ENCODE data around the gene PCDHGA11.
"Not testable (repeated sequence)": the region's sequence is repeated elsewhere in the genome, so short reads cannot be mapped to it uniquely, and the experiment has no call there.

Gene PCDHGA11

DNA sequence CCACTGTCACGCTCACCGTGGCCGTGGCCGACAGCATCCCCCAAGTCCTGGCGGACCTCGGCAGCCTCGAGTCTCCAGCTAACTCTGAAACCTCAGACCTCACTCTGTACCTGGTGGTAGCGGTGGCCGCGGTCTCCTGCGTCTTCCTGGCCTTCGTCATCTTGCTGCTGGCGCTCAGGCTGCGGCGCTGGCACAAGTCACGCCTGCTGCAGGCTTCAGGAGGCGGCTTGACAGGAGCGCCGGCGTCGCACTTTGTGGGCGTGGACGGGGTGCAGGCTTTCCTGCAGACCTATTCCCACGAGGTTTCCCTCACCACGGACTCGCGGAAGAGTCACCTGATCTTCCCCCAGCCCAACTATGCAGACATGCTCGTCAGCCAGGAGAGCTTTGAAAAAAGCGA lies 11.9 kb downstream of the PCDHGA11 start:
- not testable (repeated sequence) for DNase-seq

DNA sequence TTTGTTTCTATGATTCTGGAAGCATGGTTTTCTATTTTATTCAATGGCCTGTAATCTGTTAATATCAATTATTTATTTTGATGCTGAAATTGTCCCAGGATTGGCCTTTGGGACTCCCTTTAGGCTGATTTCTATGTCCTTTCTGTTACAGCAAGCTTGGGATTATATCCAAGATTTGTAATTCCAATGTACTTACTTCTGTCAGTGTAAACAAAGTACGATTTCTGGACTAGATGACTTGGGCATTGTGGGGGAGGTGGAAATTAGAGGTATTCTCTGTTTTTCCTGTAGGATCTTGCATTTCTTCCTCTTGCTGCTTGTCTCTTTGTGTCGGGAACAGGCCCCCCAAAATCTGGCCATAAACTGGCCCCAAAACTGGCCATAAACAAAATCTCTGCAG lies 13.2 kb downstream of the PCDHGA11 start:
- no peak for DNase-seq

DNA sequence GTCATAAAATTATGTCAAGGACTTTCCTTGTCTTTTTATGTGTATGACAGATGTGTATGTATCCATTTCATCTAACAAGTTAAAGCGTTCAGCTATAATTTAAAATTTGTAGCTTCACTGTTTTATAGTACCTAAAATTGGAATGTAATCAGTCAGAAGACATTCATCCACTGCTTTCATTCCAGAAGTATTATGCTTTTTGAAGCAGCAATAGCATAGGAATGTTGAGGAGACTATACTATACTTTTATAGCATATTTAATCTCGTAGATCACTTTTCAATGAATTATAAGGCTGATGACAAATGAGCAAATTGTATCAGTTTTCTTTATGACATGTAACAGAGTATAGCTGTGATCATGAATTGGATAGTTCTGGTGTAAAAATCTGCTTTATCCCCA lies 16.4 kb downstream of the PCDHGA11 start:
- DNase-seq: no peak

DNA sequence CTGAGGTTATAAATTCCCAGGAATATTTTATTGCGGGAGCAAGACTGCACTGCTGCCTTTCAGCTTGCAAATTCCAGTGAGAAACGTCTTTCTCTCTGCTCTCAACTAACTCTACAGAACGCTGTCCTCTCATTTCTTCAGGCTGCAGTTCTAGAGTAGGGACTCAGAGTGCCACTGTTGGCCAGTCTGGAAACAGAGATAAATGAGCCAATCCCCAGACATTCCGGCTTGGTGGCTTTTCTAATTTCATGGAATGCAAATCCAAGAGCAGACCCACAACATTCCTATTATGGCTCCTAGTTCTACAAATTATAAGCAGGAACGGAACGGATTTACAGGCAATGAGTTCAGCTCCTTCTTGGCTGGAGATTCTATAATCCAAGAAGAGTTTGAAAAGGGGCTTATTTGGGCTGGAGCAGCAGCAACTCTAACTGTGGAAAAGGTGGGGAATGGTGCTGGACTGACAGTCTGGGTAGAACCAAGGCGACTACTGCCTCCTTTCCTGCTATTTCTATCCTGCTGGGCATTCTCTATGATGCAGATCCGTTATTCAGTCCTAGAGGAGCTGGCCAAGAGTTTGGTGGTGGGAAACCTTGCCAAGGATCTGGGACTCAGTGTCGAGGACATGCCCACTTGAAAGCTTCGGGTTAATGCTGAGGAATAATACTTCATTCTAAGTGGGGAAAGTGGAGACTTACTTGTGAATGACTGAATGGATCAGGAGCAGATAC lies 18.7 kb downstream of the PCDHGA11 start:
- peak; percentile 42 for DNase-seq

DNA sequence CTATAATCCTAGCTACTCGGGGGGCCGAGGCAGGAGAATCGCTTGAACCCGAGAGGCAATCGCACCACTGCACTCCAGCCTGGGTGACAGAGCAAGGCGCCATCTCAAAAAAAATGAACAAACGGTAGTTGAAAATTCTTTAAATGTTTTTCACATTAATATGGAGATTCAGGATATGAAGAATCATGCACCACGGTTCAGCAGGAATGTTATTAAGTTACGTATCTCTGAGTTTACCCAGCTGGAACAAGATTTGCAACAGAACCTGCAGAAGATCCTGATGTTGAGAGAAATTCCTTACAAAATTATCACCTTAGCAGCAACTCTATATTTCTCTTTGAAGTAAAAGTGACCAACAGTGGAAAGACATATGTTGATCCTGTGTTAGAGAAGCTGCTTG lies 19.5 kb downstream of the PCDHGA11 start:
- no peak for DNase-seq

DNA sequence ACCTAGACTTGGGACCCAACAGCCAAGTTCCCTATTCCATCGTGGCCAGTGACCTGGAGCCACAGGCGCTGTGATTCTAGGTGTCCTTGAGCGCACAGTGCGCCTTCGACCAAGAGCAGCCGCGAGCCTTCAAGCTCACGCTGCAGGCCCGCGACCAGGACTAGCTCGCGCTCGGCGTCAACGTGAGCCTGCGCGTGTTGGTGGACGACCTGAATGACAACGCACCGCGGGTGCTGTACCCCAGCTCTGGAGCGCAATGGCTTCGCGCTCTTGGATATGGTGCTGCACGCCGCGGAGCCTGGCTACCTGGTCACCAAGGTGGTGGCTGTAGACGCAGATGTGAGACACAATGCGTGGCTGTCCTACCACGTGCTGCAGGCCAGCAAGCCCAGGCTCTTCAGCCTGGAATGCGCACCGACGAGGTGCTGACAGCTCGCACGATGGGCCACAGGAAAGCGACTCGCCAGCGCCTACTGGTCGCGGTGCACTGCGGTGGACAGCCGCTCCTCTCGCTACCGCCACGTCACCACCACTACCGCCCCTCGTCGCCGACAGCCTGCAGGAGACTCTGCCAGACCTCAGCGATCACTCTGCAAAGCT lies 20.8 kb downstream of the PCDHGA11 start:
- DNase-seq: no peak

DNA sequence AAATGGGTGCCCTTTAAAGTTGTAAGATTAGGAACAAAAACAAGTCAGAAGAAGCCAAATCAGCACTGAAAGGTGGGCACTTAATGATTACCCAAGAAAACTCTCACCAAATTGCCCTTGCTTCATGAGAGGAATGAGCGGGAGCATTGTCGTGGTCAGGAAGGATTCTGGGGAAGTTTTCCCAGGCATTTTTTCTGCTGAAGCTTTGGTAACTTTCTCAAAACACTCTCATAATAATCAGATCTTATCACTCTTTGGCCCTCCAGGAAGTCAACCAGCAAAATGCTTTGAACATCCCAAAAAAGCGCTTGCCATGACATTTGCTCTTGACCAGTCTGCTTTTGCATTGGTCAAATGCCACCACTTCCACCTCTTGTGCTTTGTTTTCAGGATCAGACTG lies 44.5 kb downstream of the PCDHGA11 start:
- no peak for DNase-seq
